ENCODE results near the gene LHX5.

LHX5 gene

GRCh38 chr12:113437729-113438100 lies 34.0 kb downstream of the LHX5 start:
- no peak overlapping the region for H3K27ac ChIP-seq
- no peak for TF ChIP-seq ZFX (IDR thresholded peaks at IDR 0.05; ENCODE audit: borderline replicate concordance)

- TF ChIP-seq CTCF (IDR thresholded peaks at IDR 0.05) (no peak), ZFX (IDR thresholded peaks at IDR 0.05; ENCODE audit: borderline replicate concordance) (no peak)
Observed at GRCh38 chr12:113436993-113437728, 34.5 kb downstream of the LHX5 start.

GRCh38 chr12:113436586-113436985 lies 35.1 kb downstream of the LHX5 start:
- H3K27ac ChIP-seq: no peak overlapping the region
- TF ChIP-seq ZFX (IDR thresholded peaks at IDR 0.05; ENCODE audit: borderline replicate concordance) (no peak), CTCF (IDR thresholded peaks at IDR 0.05) (no peak)

More at GRCh38 chr12:113436993-113437728, 34.5 kb downstream of the LHX5 start:
- H3K27ac ChIP-seq: no peak overlapping the region

GRCh38 chr12:113435367-113435766 lies 36.3 kb downstream of the LHX5 start:
- TF ChIP-seq CTCF (IDR thresholded peaks at IDR 0.05) (no peak), ZFX (IDR thresholded peaks at IDR 0.05; ENCODE audit: borderline replicate concordance) (no peak)
- no peak overlapping the region for H3K27ac ChIP-seq

GRCh38 chr12:113432986-113433385 lies 38.7 kb downstream of the LHX5 start:
- no peak overlapping the region for H3K27ac ChIP-seq
- TF ChIP-seq ZFX (IDR thresholded peaks at IDR 0.05; ENCODE audit: borderline replicate concordance): no peak
- no peak for TF ChIP-seq CTCF (IDR thresholded peaks at IDR 0.05)

GRCh38 chr12:113428482-113428881 lies 43.2 kb downstream of the LHX5 start:
- H3K27ac ChIP-seq: no peak overlapping the region
- TF ChIP-seq CTCF (IDR thresholded peaks at IDR 0.05) (no peak), ZFX (IDR thresholded peaks at IDR 0.05; ENCODE audit: borderline replicate concordance) (no peak)

- TF ChIP-seq ZFX (IDR thresholded peaks at IDR 0.05; ENCODE audit: borderline replicate concordance) (no peak), CTCF (IDR thresholded peaks at IDR 0.05) (no peak)
- H3K27ac ChIP-seq: no peak overlapping the region
Observed at GRCh38 chr12:113427882-113428281, 43.8 kb downstream of the LHX5 start.
